ENCODE data around the gene RPS4Y2.
A peak's percentile ranks its signal among the peaks of the same experiment; 100 is the strongest.

RPS4Y2 gene

DNA sequence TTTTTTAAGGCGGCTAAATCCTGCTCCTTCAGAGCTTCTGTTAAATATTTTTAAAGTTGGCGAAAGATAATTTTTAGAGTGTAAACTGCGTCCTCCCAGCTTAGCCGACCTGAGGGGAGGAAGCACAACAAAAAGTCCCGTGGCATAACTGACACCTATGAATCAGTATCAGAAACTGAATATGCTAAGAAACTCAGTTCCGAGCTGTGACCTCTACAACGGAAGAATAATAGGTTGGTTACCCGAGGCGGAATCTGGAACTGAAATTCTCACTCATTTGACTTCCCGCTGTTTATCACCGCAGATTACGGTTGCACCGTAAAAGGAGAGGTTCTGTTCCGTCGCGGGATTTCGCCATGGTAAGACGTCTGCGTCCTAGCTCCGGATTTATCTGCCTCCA is at the start of gene RPS4Y2:
RPS4Y2 (plus strand) TSS at position 301 of the 400 bp plus-strand sequence; CDS start at position 357, 56 bp downstream.
- FAIRE-seq = no peak
- no peak for DNase-seq (ENCODE audit: insufficient read length, low spot score)

GRCh38 chrY:20714391-20714790 is 41.5 kb upstream of the RPS4Y2 start:
- DNase-seq (ENCODE audit: insufficient read length, low spot score) = no peak
- no peak for FAIRE-seq

- DNase-seq (ENCODE audit: insufficient read length, low spot score) = no peak
- FAIRE-seq = peak; percentile 63
These were observed 29.6 kb upstream of the RPS4Y2 start for GRCh38 chrY:20726184-20726907.

- FAIRE-seq (peak; percentile 51), DNase-seq (ENCODE audit: insufficient read length, low spot score) (no peak)
These were observed 20.7 kb upstream of the RPS4Y2 start for GRCh38 chrY:20735200-20735599.

DNA sequence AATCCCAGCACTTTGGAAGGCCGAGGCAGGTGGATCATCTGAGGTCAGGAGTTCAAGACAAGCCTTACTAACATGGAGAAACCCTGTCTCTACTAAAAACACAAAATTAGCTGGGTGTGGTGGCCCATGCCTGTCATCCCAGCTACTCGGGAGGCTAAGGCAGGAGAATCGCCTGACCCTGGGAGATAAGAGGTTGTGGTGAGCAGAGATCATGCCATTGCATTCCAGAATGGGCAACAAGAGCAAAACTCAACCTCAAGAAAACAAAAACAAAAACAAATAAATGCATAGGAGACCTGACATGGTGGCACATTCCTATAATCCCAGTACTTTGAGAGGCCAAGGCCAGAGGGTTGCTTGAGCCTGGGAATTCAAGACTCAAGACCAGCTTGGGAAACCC is 16.1 kb upstream of the RPS4Y2 start:
- no peak for DNase-seq (ENCODE audit: insufficient read length, low spot score)
- FAIRE-seq = no peak

DNA sequence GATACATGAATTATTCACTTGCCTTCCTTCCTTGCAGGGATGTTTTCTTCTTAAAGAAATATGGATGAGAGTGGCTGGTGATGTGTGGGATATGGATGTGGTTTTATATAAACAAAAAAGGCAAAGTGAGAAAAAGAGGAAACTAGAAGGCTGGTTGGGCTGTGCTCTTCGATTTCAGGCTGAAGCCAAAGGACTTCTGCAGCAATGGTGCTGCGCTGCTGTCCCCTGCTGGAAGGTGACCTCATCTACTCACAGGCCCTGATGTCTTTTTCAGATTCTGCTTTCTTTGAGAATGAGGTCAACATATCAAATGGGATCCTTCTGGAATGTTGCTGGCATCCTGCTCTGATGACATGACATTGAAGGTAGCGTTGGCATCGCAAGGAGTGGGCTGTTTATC is 15.3 kb upstream of the RPS4Y2 start:
- DNase-seq (ENCODE audit: insufficient read length, low spot score) = no peak
- no peak for FAIRE-seq

- DNase-seq (ENCODE audit: insufficient read length, low spot score) (no peak), FAIRE-seq (no peak)
These were observed 10.8 kb upstream of the RPS4Y2 start for GRCh38 chrY:20745060-20745459.

GRCh38 chrY:20746919-20747318 is 9.0 kb upstream of the RPS4Y2 start:
- no peak for DNase-seq (ENCODE audit: insufficient read length, low spot score)
- FAIRE-seq = no peak

DNA sequence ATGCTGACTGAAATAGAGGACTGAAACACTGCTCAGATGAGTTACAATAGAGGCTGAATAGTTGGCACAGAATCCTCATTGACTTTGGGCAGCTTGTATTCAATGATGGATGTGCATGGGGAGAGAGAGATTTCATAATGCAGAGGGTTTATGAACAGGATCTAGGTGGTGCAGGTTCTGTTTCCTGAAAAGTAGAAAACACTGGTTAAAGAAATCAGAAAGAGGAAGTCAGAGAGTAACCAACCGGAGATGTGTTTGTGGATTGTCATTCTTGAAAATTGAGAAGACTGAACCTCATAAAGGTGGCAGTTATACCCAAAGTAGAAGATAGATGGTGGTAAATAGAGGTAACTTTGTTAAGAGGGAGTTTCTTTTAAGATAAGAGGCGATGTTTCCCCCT is 8.0 kb downstream of the RPS4Y2 start:
- DNase-seq (ENCODE audit: insufficient read length, low spot score) (no peak), FAIRE-seq (peak; percentile 58)

DNA sequence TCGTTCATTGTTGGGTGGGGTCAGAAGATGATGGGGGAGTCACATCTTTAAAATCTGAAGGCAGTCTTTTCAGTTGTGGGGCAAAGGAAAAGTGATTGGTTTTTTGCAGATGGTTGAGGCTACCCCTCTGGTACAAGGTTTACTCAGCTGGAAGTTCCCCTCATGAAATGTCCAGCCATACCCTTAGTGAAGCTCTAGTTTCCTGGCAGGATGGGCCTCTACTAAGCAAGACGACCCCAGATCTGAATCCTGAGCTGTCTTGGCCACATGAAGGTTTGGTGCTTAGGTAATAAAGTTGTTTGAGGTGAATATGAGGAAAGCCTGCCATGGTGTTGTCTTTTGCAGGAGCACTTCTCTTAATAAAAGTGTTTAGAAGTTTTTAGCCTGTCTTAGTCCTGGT is 9.2 kb downstream of the RPS4Y2 start:
- DNase-seq (ENCODE audit: insufficient read length, low spot score) (no peak), FAIRE-seq (no peak)

DNA sequence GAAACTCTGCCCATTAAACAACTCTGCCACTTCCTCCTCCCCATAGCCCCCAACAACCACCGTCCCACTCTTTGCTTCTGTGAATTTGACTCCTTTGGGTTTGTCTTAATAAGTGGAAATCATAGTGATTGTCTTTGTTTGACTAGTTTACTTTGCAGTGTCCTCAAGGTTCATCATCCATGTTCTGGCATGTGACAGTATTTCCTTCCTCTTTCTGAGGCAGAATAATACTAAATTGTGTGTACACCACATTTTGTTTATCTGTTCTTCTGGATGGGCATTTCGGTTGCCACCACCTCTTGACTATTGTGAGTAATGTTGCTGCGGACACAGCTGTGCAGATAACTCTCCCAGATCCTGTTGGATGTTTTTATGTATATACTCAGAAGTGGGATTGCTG is 14.8 kb downstream of the RPS4Y2 start:
- FAIRE-seq (no peak), DNase-seq (ENCODE audit: insufficient read length, low spot score) (no peak)

GRCh38 chrY:20776104-20776503 is 20.2 kb downstream of the RPS4Y2 start:
- FAIRE-seq (no peak), DNase-seq (ENCODE audit: insufficient read length, low spot score) (no peak)

DNA sequence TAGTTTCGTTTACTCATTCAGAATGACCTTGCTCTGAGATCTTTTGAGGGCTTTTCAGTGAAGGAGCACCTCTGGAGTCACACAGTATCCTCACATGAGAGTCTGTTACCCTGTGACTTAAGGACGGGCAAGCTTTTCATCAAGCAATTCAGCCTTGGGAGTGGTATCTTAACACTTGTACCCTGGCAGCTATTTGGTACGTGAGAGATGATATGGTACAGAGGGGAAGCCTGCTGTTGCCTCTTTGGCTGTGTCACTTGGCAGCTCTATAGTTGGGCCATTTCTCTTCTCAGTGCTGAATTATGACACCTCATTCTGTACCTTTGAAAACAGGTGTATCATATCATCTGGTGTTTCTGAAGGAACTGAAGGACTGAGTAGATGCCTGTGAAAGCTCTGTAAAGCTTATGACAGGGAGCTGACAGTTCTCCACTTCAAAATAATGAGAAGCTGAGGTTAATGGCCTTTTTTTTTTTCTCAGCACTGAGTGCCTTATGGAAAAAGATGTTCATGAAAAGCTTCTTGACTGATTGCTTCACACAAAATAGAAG is 24.3 kb downstream of the RPS4Y2 start:
- DNase-seq (ENCODE audit: insufficient read length, low spot score) (no peak), FAIRE-seq (no peak)

GRCh38 chrY:20780776-20781175 is 24.9 kb downstream of the RPS4Y2 start:
- no peak for FAIRE-seq
- no peak for DNase-seq (ENCODE audit: insufficient read length, low spot score)

DNA sequence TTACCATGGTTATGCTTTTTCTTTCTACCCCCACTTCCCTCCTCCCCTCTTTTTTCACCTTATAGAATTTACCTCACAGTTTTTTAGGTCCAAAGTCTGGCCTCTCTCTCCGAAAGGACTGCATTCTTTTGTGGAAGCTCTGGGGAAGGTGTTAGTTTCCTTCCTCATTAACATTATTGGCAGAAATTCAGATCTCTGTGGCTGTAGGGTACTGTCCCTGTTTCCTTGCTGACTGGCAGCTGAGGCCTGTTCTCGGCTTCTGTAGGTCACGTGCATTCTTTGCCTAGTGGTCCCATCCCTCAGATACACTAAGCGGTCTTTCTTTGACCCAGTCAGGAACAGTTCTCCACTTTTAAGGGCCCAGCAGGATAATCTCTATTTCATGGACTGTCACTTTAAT is 25.5 kb downstream of the RPS4Y2 start:
- FAIRE-seq (no peak), DNase-seq (ENCODE audit: insufficient read length, low spot score) (no peak)

DNA sequence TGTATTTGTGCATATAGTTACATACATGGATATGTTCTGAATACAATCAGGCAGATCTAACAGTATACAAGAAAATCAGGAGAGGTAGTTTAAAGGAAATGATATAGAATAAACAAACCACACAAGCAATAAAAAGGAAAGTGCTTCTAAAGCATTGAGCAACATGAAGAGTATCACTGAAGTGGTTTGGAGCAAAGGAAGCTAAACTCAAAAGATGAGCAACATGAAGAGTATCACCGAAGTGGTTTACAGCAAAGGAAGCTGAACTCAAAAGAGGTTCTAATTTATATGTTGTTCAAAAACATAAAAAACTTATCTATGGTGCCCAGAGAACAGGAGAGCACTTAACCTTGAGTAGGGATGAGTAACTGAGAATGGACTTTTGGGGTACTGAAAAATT is 29.1 kb downstream of the RPS4Y2 start:
- DNase-seq (ENCODE audit: insufficient read length, low spot score) (no peak), FAIRE-seq (no peak)

DNA sequence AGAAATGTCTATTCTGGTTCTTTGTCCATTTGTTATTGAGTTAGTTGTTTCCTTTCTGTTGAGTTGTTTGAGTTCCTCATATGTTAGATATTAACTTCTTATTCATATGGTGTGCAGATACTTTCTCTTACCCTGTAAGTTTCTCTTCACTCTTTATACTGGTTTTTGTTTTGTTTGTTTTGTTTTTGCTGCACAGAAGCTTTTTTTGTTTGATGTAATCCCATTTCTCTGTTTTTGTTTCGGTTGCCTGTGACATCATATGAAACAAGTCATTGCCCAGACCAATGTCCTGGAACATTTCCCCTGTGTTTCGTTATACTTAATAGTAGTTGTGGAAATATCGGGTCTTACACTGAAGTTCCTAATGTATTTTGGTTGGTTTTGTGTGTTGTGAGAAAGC is 31.2 kb downstream of the RPS4Y2 start:
- FAIRE-seq (peak; percentile 93), DNase-seq (ENCODE audit: insufficient read length, low spot score) (no peak)

DNA sequence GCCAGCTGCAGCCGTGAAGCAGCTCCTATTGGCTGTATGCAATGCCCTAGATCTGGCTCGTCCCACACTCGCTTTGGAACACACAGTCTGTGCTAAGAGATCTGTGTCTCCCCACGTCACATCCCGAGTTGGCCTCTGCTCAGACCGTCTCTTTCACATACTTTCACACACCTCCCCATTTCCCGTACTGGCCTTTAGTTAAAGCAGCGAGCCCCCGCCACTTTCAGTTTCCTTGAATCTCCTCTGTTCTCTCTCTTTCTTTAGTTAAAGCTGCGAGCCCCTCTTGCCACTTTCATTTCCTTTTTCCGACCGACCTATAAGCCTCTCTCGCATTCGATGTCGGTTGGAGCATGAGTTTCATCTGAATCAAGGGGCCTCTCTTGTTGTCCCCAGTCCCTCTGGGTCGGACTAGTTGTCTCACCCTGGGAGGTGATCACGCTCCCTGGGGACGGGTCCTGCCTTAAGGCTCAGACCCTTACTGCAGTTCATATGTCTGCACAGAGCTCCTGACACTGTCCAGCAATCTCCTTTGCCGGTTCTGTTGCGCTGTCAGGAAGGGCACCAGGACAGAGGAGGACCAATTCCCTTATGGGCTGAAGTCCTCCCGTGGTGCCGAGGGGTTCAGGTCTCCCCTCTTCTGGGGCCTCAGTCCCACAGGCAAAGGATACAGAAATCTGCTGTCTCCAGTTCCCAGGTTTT is 42.6 kb downstream of the RPS4Y2 start:
- FAIRE-seq (peak; percentile 97), DNase-seq (ENCODE audit: insufficient read length, low spot score) (peak; percentile 13)

GRCh38 chrY:20802659-20803058 is 46.8 kb downstream of the RPS4Y2 start:
- DNase-seq (ENCODE audit: insufficient read length, low spot score) (no peak), FAIRE-seq (no peak)

GRCh38 chrY:20806243-20806642 is 50.3 kb downstream of the RPS4Y2 start:
- FAIRE-seq (no peak), DNase-seq (ENCODE audit: insufficient read length, low spot score) (no peak)

DNA sequence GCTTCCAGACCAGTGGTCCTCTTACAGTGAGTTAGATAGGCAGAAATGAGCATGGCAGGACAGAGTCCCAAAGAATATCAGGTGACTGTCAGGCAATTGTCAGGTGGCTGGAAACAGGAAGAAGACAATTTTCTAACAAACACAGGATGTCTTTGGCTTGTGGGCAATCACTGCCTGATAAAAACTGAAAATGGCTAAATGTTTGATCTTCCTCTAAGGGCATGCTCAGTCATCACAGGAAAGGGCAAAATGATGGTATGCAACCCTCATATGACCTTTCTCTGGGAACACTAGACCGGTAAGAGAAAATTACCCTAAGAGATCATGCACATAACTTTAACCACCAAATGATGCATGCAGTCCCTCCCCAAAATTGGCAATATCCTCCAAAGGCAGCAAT is 57.6 kb downstream of the RPS4Y2 start:
- no peak for FAIRE-seq

DNA sequence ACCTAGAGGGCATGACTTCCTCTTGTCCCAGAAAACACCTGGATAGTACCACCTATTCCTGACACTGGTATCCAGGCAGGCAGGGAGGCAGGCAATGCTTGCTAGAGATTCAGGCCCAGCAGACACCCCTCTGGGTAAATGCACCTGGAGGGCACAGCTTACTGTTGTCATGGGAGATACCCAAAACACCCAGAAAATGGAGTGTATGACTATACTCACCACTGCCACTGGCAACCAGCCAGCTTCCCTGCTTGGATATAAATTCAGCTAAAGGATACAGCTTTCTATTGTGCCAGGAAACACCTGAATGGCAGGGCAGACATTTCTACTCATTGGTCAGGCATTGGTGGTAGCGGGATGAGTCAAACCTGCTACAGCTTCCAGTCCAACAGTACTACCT is 58.9 kb downstream of the RPS4Y2 start:
- FAIRE-seq (no peak), DNase-seq (ENCODE audit: insufficient read length, low spot score) (no peak)

More for the DNA sequence above, 57.6 kb downstream of the RPS4Y2 start:
- no peak for DNase-seq (ENCODE audit: insufficient read length, low spot score)

All from GM19239 (cell line).